ENCODE measurements around the gene SCN5A.

The SCN5A gene

GRCh38 chr3:38564631-38565338 lies 84.7 kb downstream of the SCN5A start:
- Mint-ChIP-seq H3K9me3 (no peaks in the 10 kb centered on the region), H3K4me1 (no peaks in the 10 kb centered on the region), H3K27me3 (peaks cover 13% of the 10 kb centered on the region), H3K36me3 (ENCODE audit: insufficient read depth) (no peaks in the 10 kb centered on the region), H3K4me3 (no peak overlapping the region), H3K27ac (ENCODE audit: low read depth) (no peak overlapping the region)
- DNase-seq (ENCODE audit: low spot score in 2 of 2): no peak
- no peak for ATAC-seq (replicated peaks; ENCODE audit: extremely low read depth, poor library complexity, severe bottlenecking)

DNA sequence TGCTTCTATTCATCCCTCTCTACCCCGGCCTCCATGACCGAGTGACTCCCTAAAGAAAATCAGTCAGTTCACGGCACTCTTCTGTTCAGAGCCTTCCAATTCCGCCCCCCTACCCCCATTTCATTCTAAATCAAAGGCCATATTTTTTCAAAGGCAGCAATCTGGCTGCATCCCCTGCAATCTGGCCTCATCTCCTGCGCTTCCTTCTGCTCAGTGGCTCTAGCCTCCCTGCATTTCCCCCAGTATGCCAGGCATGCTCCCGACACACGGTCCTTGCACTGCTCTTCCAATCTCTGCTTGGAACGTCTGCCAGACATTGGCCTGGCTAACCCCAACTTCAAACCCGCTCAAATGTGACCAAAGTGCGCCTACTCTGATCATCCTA lies 85.6 kb downstream of the SCN5A start:
- Mint-ChIP-seq H3K9me3 (no peaks in the 10 kb centered on the region), H3K27ac (ENCODE audit: low read depth) (no peak overlapping the region), H3K4me3 (no peak overlapping the region), H3K27me3 (peaks cover 13% of the 10 kb centered on the region), H3K36me3 (ENCODE audit: insufficient read depth) (no peaks in the 10 kb centered on the region), H3K4me1 (no peaks in the 10 kb centered on the region)
- DNase-seq (ENCODE audit: low spot score in 2 of 2) (no peak), ATAC-seq (replicated peaks; ENCODE audit: extremely low read depth, poor library complexity, severe bottlenecking) (no peak)

DNA sequence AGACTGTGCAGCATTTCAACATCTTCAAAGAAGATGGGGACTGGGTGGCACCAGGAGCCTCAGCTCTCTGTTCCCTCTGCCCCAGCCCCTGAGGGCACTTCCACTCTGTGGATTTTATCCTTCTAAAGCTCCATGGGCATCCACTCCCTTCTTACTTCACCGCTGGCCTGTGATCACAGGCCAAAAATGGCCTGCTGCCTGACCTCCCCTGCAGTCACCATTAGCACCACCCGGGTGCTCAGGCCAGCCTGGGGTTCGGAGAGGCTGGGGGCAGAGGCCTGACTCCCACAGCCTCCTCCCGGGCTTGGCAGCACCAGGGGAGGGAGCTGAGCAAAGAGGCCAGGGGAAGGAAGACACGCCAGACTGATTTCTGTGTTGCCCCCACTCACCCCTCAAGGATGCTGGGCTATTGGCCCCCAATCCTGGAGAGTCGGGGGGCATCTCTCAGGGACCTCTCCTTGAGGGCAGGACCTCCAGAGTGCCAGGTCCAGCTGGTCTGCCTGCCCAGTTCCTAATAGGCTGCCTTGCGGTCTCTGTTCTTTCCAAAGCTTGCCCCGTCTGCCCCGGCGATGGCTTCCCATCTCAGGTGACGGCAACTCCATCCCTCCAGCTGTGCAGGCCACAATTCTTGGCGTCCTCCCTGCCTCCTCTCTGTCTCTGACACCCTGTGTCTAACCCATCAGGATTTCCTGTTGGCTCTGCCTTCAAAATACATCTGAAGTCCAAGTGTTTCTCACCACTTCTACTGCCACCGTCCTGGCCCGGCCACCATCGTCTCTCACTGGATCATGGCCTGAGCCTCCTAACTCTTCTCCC lies 86.2 kb downstream of the SCN5A start:
- DNase-seq (ENCODE audit: low spot score in 2 of 2) (no peak), ATAC-seq (replicated peaks; ENCODE audit: extremely low read depth, poor library complexity, severe bottlenecking) (no peak)
- Mint-ChIP-seq H3K36me3 (ENCODE audit: insufficient read depth) (no peaks in the 10 kb centered on the region), H3K27ac (ENCODE audit: low read depth) (no peak overlapping the region), H3K27me3 (peaks cover 13% of the 10 kb centered on the region), H3K9me3 (no peaks in the 10 kb centered on the region), H3K4me1 (no peaks in the 10 kb centered on the region), H3K4me3 (no peak overlapping the region)

GRCh38 chr3:38562467-38562925 lies 87.0 kb downstream of the SCN5A start:
- Mint-ChIP-seq H3K4me3 (no peak overlapping the region), H3K4me1 (no peaks in the 10 kb centered on the region), H3K27ac (ENCODE audit: low read depth) (no peak overlapping the region), H3K36me3 (ENCODE audit: insufficient read depth) (no peaks in the 10 kb centered on the region), H3K27me3 (peaks cover 13% of the 10 kb centered on the region), H3K9me3 (no peaks in the 10 kb centered on the region)
- ATAC-seq (replicated peaks; ENCODE audit: extremely low read depth, poor library complexity, severe bottlenecking) (no peak), DNase-seq (ENCODE audit: low spot score in 2 of 2) (no peak)

DNA sequence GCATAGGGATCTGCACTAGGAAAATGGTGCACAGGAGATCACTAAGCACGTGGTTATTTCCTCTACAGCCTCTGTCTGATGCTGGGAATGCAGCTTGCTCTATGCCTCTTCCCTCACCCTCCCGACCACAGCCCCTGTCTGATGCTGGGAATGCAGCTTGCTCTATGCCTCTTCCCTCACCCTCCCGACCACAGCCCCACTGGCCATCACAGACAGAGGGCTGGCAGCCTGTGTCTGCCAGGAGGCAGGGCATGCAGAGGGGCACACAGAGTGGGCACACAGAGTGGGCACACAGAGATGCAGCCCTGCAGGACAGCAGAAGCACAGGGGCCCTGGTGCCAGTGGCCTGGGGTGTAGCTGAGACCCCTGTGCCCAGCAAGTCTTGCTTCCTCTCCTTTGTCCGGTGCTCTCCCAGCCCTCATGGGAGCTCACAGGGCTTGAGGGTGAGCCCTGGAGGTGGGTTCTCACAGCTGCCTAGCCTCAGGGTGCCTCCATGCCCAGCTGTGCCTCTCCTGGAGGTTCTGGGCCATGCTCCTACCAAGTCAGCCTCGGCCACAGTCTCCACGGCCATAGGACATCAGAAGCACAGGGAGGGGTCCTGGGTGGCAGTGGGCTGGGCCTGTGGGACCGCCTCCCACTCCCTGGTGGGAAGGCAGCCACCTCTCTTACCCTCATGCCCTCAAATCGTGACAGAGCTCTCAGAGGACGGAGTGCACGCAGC lies 87.6 kb downstream of the SCN5A start:
- H3K27me3 Mint-ChIP-seq: peaks cover 17% of the 10 kb centered on the region
- DNase-seq (ENCODE audit: low spot score in 2 of 2) (no peak), ATAC-seq (replicated peaks; ENCODE audit: extremely low read depth, poor library complexity, severe bottlenecking) (no peak)
- no peak overlapping the region for H3K4me3 Mint-ChIP-seq
- no peaks in the 10 kb centered on the region for H3K9me3 Mint-ChIP-seq
- H3K36me3 Mint-ChIP-seq (ENCODE audit: insufficient read depth): no peaks in the 10 kb centered on the region
- no peaks in the 10 kb centered on the region for H3K4me1 Mint-ChIP-seq
- no peak overlapping the region for H3K27ac Mint-ChIP-seq (ENCODE audit: low read depth)

- Mint-ChIP-seq H3K36me3 (ENCODE audit: insufficient read depth) (no peaks in the 10 kb centered on the region), H3K4me3 (no peak overlapping the region)
- ATAC-seq (replicated peaks; ENCODE audit: extremely low read depth, poor library complexity, severe bottlenecking): no peak
Measured at GRCh38 chr3:38560996-38561717, 88.3 kb downstream of the SCN5A start.

GRCh38 chr3:38560284-38560683 lies 89.2 kb downstream of the SCN5A start:
- Mint-ChIP-seq H3K27ac (ENCODE audit: low read depth) (no peak overlapping the region), H3K36me3 (ENCODE audit: insufficient read depth) (no peaks in the 10 kb centered on the region), H3K27me3 (peaks cover 33% of the 10 kb centered on the region), H3K4me3 (no peak overlapping the region), H3K9me3 (no peaks in the 10 kb centered on the region), H3K4me1 (no peaks in the 10 kb centered on the region)
- DNase-seq (ENCODE audit: low spot score in 2 of 2) (no peak), ATAC-seq (replicated peaks; ENCODE audit: extremely low read depth, poor library complexity, severe bottlenecking) (no peak)

More at GRCh38 chr3:38560996-38561717, 88.3 kb downstream of the SCN5A start:
- no peak overlapping the region for H3K27ac Mint-ChIP-seq (ENCODE audit: low read depth)
- H3K4me1 Mint-ChIP-seq: no peaks in the 10 kb centered on the region
- H3K27me3 Mint-ChIP-seq: peaks cover 25% of the 10 kb centered on the region
- DNase-seq (ENCODE audit: low spot score in 2 of 2): no peak
- H3K9me3 Mint-ChIP-seq: no peaks in the 10 kb centered on the region

DNA sequence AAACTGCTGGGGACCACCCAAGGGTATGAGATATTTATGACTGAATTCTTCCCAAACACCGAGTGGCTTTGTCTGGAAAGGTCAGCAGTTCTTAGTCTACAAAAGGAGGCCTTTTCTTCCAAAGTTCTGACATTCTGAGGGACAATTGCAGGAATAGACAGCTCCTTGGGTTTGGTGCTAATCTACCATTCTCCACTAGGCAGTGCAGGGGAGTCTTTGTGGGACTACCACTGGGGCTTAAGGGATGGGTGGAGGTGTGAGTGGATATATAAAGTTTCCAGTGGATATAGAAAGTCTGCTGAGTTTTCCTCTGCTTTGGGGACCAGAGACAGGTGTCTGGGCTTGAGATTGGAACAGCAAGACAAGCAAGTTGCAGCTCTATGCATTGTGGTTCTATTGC lies 90.6 kb downstream of the SCN5A start:
- Mint-ChIP-seq H3K27ac (ENCODE audit: low read depth) (no peak overlapping the region), H3K4me3 (no peak overlapping the region), H3K9me3 (no peaks in the 10 kb centered on the region), H3K36me3 (ENCODE audit: insufficient read depth) (no peaks in the 10 kb centered on the region), H3K4me1 (no peaks in the 10 kb centered on the region), H3K27me3 (peaks cover 28% of the 10 kb centered on the region)
- no peak for DNase-seq (ENCODE audit: low spot score in 2 of 2)
- no peak for ATAC-seq (replicated peaks; ENCODE audit: extremely low read depth, poor library complexity, severe bottlenecking)

DNA sequence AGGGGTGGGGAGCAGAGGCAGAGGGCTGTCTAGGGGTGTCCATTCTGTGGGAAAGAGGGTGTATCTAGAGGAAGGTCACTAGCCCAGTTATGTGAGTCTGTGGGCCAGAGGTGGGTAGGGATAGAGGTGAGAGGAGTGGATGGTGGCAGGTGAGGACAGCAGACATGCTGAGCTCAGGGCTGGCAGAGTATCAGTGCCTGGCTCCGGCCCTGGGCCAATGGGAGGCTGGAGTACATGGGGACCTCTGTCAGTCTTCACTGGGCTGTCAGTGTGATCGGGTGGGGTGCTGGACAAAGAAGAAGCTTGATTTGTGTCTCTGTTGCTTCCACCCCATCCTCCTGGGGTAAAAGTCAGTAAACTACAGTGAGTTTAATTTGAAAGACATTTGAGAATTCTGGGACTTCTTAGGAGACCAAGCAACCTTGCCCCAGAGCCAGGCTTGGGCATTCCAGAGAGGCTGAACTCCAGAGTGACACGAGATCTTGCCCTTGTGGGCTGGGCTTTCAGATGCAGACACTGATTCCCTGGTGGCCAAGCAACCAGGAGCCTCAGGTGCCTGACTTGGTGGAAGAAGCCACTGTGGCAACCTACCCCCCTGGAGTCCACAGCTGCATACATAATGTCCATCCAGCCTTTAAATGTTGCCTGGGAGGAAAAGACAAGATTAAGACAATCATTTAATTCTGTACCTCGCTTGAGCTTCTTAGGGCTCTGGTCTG lies 92.7 kb downstream of the SCN5A start:
- Mint-ChIP-seq H3K4me1 (no peaks in the 10 kb centered on the region), H3K27ac (ENCODE audit: low read depth) (no peak overlapping the region), H3K4me3 (no peak overlapping the region), H3K9me3 (no peaks in the 10 kb centered on the region), H3K36me3 (ENCODE audit: insufficient read depth) (no peaks in the 10 kb centered on the region), H3K27me3 (peaks cover 20% of the 10 kb centered on the region)
- ATAC-seq (replicated peaks; ENCODE audit: extremely low read depth, poor library complexity, severe bottlenecking) (no peak), DNase-seq (ENCODE audit: low spot score in 2 of 2) (no peak)

DNA sequence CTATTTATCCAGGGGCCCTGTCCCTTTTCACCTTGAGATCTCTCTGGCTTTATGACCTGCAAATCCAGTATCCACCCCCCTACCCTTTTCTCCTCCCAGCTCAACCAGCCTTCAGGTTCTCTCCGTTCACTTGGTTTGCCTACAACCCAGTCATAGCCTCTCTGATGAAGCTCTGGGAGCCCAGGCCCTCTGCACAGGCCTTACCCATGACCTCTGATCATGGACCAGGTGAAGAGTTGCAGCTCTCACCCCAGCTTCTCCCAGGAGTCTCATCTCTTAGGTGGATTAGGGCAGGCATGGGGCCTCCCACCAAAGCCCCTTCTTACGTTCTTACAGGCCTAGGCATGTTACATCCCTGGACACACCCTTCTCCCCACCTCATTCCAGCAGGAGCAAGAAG lies 93.6 kb downstream of the SCN5A start:
- no peak for ATAC-seq (replicated peaks; ENCODE audit: extremely low read depth, poor library complexity, severe bottlenecking)
- no peaks in the 10 kb centered on the region for H3K9me3 Mint-ChIP-seq
- no peak overlapping the region for H3K27ac Mint-ChIP-seq (ENCODE audit: low read depth)
- DNase-seq (ENCODE audit: low spot score in 2 of 2): no peak
- no peak overlapping the region for H3K4me3 Mint-ChIP-seq
- H3K4me1 Mint-ChIP-seq: no peaks in the 10 kb centered on the region
- peaks cover 20% of the 10 kb centered on the region for H3K27me3 Mint-ChIP-seq
- no peaks in the 10 kb centered on the region for H3K36me3 Mint-ChIP-seq (ENCODE audit: insufficient read depth)

- no peaks in the 10 kb centered on the region for H3K9me3 Mint-ChIP-seq
- no peak overlapping the region for H3K27ac Mint-ChIP-seq (ENCODE audit: low read depth)
- DNase-seq (ENCODE audit: low spot score in 2 of 2) (no peak), ATAC-seq (replicated peaks; ENCODE audit: extremely low read depth, poor library complexity, severe bottlenecking) (no peak)
- no peak overlapping the region for H3K4me3 Mint-ChIP-seq
- no peaks in the 10 kb centered on the region for H3K4me1 Mint-ChIP-seq
- H3K36me3 Mint-ChIP-seq (ENCODE audit: insufficient read depth): no peaks in the 10 kb centered on the region
- H3K27me3 Mint-ChIP-seq: peaks cover 20% of the 10 kb centered on the region
Measured at GRCh38 chr3:38555149-38555840, 94.2 kb downstream of the SCN5A start.

All from central memory CD8-positive, alpha-beta T cell (primary cell).